GM12878 (cell line): ENCODE results near the gene HSPA4. TPM values are rescaled to one million over a fixed set of nuclear protein-coding genes. Genes with fewer than 3 reads are reported as not detected.

Source experiments
- ATAC-seq: fragments of 200-7000 bp; cut with Tn5 transposase; 3 replicates; pipeline ENCODE4 v1.9.1; 2020; ENCODE audit warnings: mild to moderate bottlenecking, moderate library complexity
- BruUV-seq: library from RNA; stranded (reverse); fragments of 400-500 nt; replicated peaks from 2 replicates; lab custom pipeline; 2021; lab: Mats Ljungman, UMichigan
- CTCF ChIA-PET: fragments of 300-600 bp; sonication (Branson Sonifier 250); formaldehyde crosslinking; extraction: SDS; loops from one replicate; lab custom pipeline; 2021; ENCODE audit warnings: inconsistent platforms; lab: Yijun Ruan, JAX
- POLR2A ChIA-PET: fragments of 350-600 bp; formaldehyde crosslinking; extraction: SDS; loops from one replicate; lab custom pipeline; 2021; ENCODE audit warnings: inconsistent platforms; lab: Charles Lee
- RAD21 ChIA-PET: fragments of 300-600 bp; sonication (Branson Sonifier 250); formaldehyde crosslinking; loops from one replicate; lab custom pipeline; 2023; ENCODE audit warnings: antibody characterized with exemption; ENCODE audit not compliant: unreplicated experiment; lab: Charles Lee
- SMC1A ChIA-PET: fragments of 300-600 bp; sonication (Branson Sonifier 250); formaldehyde crosslinking; loops from one replicate; lab custom pipeline; 2023; ENCODE audit not compliant: unreplicated experiment, uncharacterized antibody; lab: Charles Lee
- DNase-seq: peaks from one replicate; pipeline ENCODE4 v3.0.0-alpha.2; 2011; ENCODE audit warnings: low read depth, low spot score
- FAIRE-seq: peaks from 3 replicates; lab custom pipeline; 2011; peaks lifted over from hg19 to GRCh38; lab: Jason Lieb, UNC
- H2AFZ ChIP-seq: 2 replicates; pipeline ENCODE4 v1.6.0; 2011; ENCODE audit warnings: low read depth, low read length, control low read depth; ENCODE audit not compliant: control insufficient read depth
- H3K27ac ChIP-seq: 2 replicates; pipeline ENCODE4 v1.5.1; 2011; ENCODE audit warnings: control low read depth; ENCODE audit not compliant: control insufficient read depth, insufficient read depth
- H3K27me3 ChIP-seq, 2 experiments: replicated peaks in 1 of 2; 2 replicates each; pipeline versions ENCODE4 v1.6.0 to v1.6.1; 2011; ENCODE audit warnings: low read length in 1 of 2; ENCODE audit not compliant: control insufficient read depth in 2 of 2, insufficient read depth in 2 of 2
- H3K36me3 ChIP-seq, 2 experiments: 2 replicates each; pipeline ENCODE4 v1.5.1; 2011; ENCODE audit warnings: low read length in 1 of 2; ENCODE audit not compliant: control insufficient read depth in 2 of 2, insufficient read depth in 2 of 2
- H3K4me1 ChIP-seq: 2 replicates; pipeline ENCODE4 v1.6.1; 2011; ENCODE audit warnings: mild to moderate bottlenecking, low read length, moderate library complexity, mixed read lengths; ENCODE audit not compliant: control insufficient read depth, insufficient read depth
- H3K4me2 ChIP-seq: 2 replicates; pipeline ENCODE4 v1.6.0; 2011; ENCODE audit warnings: control low read depth; ENCODE audit not compliant: control insufficient read depth, insufficient read depth
- H3K4me3 ChIP-seq: fragments of 200-600 bp; sonication (generic); 2 replicates; pipeline ENCODE4 v1.5.1; 2016
- H3K79me2 ChIP-seq: 2 replicates; pipeline ENCODE4 v1.6.0; 2011; ENCODE audit warnings: low read length; ENCODE audit not compliant: control insufficient read depth, insufficient read depth
- H3K9ac ChIP-seq: 2 replicates; pipeline ENCODE4 v1.8.0; 2011; ENCODE audit warnings: low read length, control low read depth, mixed read lengths; ENCODE audit not compliant: control insufficient read depth, insufficient read depth
- H3K9me3 ChIP-seq: replicated peaks from 3 replicates; pipeline ENCODE4 v1.5.1; 2011; ENCODE audit warnings: mild to moderate bottlenecking, low read length; ENCODE audit not compliant: control insufficient read depth, insufficient read depth
- H4K20me1 ChIP-seq: 2 replicates; pipeline ENCODE4 v1.6.0; 2011; ENCODE audit not compliant: control insufficient read depth, insufficient read depth
- BACH1 ChIP-seq: fragments of 450-650 bp; IDR thresholded peaks from 2 replicates; pipeline ENCODE4 v1.6.1; 2017; ENCODE audit warnings: mild to moderate bottlenecking, borderline replicate concordance
- CHD4 ChIP-seq: fragments of 200-600 bp; sonication (generic); IDR thresholded peaks from 2 replicates; pipeline ENCODE4 v1.6.1; 2016; ENCODE audit warnings: mild to moderate bottlenecking
- EED ChIP-seq: sonication (generic); IDR thresholded peaks from 2 replicates; pipeline ENCODE4 v1.6.1; 2016; ENCODE audit warnings: antibody characterized with exemption, low read depth
- NFIC ChIP-seq: IDR thresholded peaks from 2 replicates; pipeline ENCODE4 v1.6.1; 2012; ENCODE audit warnings: low read depth, mild to moderate bottlenecking, inconsistent platforms, low read length, moderate library complexity
- SIX5 ChIP-seq: IDR thresholded peaks from 2 replicates; pipeline ENCODE4 v1.6.1; 2011; ENCODE audit warnings: mild to moderate bottlenecking, low read depth, low read length, moderate library complexity; ENCODE audit not compliant: severe bottlenecking
- SMAD1 ChIP-seq: fragments of 450-650 bp; IDR thresholded peaks from 2 replicates; pipeline ENCODE4 v1.6.1; 2018; ENCODE audit warnings: mild to moderate bottlenecking, low read depth; ENCODE audit not compliant: partially characterized antibody
- SRF ChIP-seq, 2 experiments: IDR thresholded peaks; 2 replicates each; pipeline ENCODE4 v1.6.1; 2011; ENCODE audit warnings: low read depth in 2 of 2, low read length in 2 of 2, mild to moderate bottlenecking in 1 of 2, moderate library complexity in 1 of 2
- ZNF24 ChIP-seq: fragments of 450-650 bp; IDR thresholded peaks from 2 replicates; pipeline ENCODE4 v1.6.1; 2017; ENCODE audit warnings: antibody characterized with exemption, mild to moderate bottlenecking
- WGBS: methylation state at CpG from one replicate; pipeline ENCODE4 v1.1.6; 2016; ENCODE audit warnings: low lambda C conversion rate; ENCODE audit not compliant: insufficient replicate concordance, insufficient coverage; ENCODE audit errors: missing lambda C conversion rate; 5-methylcytosine and 5-hydroxymethylcytosine counted together
- in situ Hi-C: fragments of 300-500 bp; cut with MboI; formaldehyde crosslinking; loops from 9 replicates; pipeline ENCODE4 v1.14.3; 2018; ENCODE audit warnings: mixed read lengths
- intact Hi-C: fragments of 100-400 bp; cut with micrococcal nuclease; formaldehyde crosslinking; loops from one replicate; pipeline ENCODE4 v1.14.2; 2022; ENCODE audit not compliant: unreplicated experiment
- polyA plus RNA-seq, 11 experiments: library from polyadenylated mRNA; depleted of rRNA in 4 of 11; unstranded in 6 of 11; stranded (reverse) in 5 of 11; fragments of >200 nt; fragmentation: Nextera tagmentation in 4 of 11; fragmentation: Illumina TruSeq in 1 of 11; extraction: Ambion mirVana in 4 of 11; extraction: Trizol in 1 of 11; gene quantifications; 1 replicate in 1 of 11; 2 replicates in 10 of 11; pipeline versions ENCODE4 v1.2.1 to v1.2.3, GENCODE V29; 2011 to 2016; ENCODE audit warnings: inconsistent platforms in 2 of 11, missing spikeins in 2 of 11, low read depth in 1 of 11
- total RNA-seq, 4 experiments: library from RNA; depleted of rRNA in 3 of 4; stranded (reverse); fragments of >200 nt in 3 of 4; fragmentation: Illumina TruSeq in 1 of 4; extraction: Trizol in 1 of 4; gene quantifications; 2 replicates each; pipeline versions ENCODE4 v1.2.1 to v1.2.3, GENCODE V29; 2013 to 2021
- TF ChIP-seq, protein P1 (sequence below): IDR thresholded peaks from 2 replicates; pipeline ENCODE4 v1.6.1; 2012; ENCODE audit warnings: improper control_type of control experiment, low read depth, low read length; ENCODE audit not compliant: insufficient replicate concordance
- TF ChIP-seq, protein P2 (sequence below): IDR thresholded peaks from 2 replicates; pipeline ENCODE4 v1.6.1; 2012; ENCODE audit warnings: low read depth, low read length, improper control_type of control experiment
- TF ChIP-seq, protein P3 (sequence below): IDR thresholded peaks from 2 replicates; pipeline ENCODE4 v1.6.1; 2011; ENCODE audit warnings: borderline replicate concordance, low read depth, mild to moderate bottlenecking, moderate library complexity, mixed read lengths, low read length; ENCODE audit not compliant: insufficient read depth; ENCODE audit errors: extremely low read length
- TF ChIP-seq, protein P4 (sequence below): fragments of 450-650 bp; IDR thresholded peaks from 2 replicates; pipeline ENCODE4 v1.6.1; 2017; ENCODE audit warnings: borderline replicate concordance

Gene HSPA4
- total and polyA plus RNA-seq, 10 of the 15 experiments (the other 5 are each of a cell fraction or from before 2014, with no cell fraction given), result 61.6 to 234 (median 116) TPM

DNA sequence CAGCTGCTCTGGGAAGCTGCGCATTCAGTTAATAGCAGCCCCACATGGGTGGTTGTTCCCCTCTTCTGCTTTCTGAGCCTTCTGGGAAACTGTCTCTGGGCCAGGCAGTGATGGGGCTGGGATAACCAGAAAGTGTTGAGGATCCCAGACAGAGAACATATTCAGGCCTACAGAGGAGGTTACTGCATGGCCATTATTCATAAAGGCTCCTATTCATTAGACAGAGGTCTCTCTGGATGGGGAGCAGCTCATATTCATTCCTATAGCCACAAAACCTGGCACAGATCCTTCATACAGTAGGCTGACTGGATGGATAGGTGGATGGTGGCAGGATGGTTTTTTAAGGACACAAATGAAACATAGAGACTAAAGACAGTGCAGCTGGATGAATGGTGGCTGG lies 76.3 kb downstream of the HSPA4 start (continued):
- TF ChIP-seq, protein P1, sequence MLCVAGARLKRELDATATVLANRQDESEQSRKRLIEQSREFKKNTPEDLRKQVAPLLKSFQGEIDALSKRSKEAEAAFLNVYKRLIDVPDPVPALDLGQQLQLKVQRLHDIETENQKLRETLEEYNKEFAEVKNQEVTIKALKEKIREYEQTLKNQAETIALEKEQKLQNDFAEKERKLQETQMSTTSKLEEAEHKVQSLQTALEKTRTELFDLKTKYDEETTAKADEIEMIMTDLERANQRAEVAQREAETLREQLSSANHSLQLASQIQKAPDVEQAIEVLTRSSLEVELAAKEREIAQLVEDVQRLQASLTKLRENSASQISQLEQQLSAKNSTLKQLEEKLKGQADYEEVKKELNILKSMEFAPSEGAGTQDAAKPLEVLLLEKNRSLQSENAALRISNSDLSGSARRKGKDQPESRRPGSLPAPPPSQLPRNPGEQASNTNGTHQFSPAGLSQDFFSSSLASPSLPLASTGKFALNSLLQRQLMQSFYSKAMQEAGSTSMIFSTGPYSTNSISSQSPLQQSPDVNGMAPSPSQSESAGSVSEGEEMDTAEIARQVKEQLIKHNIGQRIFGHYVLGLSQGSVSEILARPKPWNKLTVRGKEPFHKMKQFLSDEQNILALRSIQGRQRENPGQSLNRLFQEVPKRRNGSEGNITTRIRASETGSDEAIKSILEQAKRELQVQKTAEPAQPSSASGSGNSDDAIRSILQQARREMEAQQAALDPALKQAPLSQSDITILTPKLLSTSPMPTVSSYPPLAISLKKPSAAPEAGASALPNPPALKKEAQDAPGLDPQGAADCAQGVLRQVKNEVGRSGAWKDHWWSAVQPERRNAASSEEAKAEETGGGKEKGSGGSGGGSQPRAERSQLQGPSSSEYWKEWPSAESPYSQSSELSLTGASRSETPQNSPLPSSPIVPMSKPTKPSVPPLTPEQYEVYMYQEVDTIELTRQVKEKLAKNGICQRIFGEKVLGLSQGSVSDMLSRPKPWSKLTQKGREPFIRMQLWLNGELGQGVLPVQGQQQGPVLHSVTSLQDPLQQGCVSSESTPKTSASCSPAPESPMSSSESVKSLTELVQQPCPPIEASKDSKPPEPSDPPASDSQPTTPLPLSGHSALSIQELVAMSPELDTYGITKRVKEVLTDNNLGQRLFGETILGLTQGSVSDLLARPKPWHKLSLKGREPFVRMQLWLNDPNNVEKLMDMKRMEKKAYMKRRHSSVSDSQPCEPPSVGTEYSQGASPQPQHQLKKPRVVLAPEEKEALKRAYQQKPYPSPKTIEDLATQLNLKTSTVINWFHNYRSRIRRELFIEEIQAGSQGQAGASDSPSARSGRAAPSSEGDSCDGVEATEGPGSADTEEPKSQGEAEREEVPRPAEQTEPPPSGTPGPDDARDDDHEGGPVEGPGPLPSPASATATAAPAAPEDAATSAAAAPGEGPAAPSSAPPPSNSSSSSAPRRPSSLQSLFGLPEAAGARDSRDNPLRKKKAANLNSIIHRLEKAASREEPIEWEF, result no peak
- TF ChIP-seq BACH1 (no peak), SIX5 (no peak), SRF (IDR thresholded peaks at IDR 0.05; ENCODE audit: low read depth in 2 of 2, low read length in 2 of 2) (no peak), SMAD1 (no peak)

DNA sequence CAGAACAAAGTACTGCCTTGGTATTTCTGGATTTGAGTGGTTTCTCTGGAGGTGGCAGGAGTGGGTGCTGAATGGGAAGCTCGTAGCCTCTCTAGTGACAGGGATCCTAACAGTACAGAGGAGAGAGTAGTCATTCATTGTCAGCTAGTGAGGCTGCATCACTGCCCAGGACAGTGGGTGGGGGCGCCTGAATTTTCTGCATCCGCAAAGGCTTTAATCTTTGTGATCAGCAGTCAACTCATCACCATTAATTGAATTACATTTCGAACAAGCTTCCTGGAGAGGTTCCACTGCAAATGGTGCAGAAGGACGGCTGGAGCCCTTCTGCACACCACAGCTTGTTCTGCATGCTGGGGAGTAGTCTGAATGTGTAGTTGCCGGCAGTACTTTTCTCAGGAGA lies 77.5 kb downstream of the HSPA4 start:
- no peak for FAIRE-seq
- CTCF ChIA-PET, result interaction anchor here (1.6 kb wide), 1 partner anchor 15 kb away, joined by 3 read pairs; no protein-coding TSS in a partner anchor
- Histone ChIP-seq H3K27ac (no peak overlapping the region), H3K4me3 (no peak overlapping the region), H2AFZ (no peak overlapping the region), H4K20me1 (no peaks in the 10 kb centered on the region)
- RAD21 ChIA-PET, result interaction anchor here (0.6 to 1.2 kb wide), 2 partner anchors 106 to 1290 kb away, joined by 3 to 4 read pairs; no protein-coding TSS in a partner anchor
- no peak for ATAC-seq
- TF ChIP-seq, protein P2, sequence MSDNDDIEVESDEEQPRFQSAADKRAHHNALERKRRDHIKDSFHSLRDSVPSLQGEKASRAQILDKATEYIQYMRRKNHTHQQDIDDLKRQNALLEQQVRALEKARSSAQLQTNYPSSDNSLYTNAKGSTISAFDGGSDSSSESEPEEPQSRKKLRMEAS, result no peak
- TF ChIP-seq, protein P3, sequence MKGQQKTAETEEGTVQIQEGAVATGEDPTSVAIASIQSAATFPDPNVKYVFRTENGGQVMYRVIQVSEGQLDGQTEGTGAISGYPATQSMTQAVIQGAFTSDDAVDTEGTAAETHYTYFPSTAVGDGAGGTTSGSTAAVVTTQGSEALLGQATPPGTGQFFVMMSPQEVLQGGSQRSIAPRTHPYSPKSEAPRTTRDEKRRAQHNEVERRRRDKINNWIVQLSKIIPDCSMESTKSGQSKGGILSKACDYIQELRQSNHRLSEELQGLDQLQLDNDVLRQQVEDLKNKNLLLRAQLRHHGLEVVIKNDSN, result no peak
- TF ChIP-seq, protein P4, sequence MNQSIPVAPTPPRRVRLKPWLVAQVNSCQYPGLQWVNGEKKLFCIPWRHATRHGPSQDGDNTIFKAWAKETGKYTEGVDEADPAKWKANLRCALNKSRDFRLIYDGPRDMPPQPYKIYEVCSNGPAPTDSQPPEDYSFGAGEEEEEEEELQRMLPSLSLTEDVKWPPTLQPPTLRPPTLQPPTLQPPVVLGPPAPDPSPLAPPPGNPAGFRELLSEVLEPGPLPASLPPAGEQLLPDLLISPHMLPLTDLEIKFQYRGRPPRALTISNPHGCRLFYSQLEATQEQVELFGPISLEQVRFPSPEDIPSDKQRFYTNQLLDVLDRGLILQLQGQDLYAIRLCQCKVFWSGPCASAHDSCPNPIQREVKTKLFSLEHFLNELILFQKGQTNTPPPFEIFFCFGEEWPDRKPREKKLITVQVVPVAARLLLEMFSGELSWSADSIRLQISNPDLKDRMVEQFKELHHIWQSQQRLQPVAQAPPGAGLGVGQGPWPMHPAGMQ, result no peak
- TF ChIP-seq EED (no peak), CHD4 (no peak), NFIC (no peak), ZNF24 (no peak)
- TF ChIP-seq, all 136 proteins: peak for 0
- no peak for DNase-seq
- H3K27me3 ChIP-seq, result no peaks in the 10 kb centered on the region; a peak in 1 of 4 replicates
- H3K9me3 ChIP-seq, result no peaks in the 10 kb centered on the region; the same call in 2 of the 3 replicates
- H3K36me3 ChIP-seq, result no peaks in the 10 kb centered on the region
- no TSS peak for BruUV-seq
- intact Hi-C loops, result no loop called here
- WGBS, result 32% methylated on average over 6 of the region's 6 CpGs
- no peak overlapping the region for H3K9ac ChIP-seq
- in situ Hi-C loops, result no loop called here
- SMC1A ChIA-PET, result interaction anchor here (0.7 to 1.3 kb wide), 2 partner anchors 11 kb away, joined by 3 read pairs; no protein-coding TSS in a partner anchor
- H3K79me2 ChIP-seq, result no peaks in the 10 kb centered on the region
- no peaks in the 10 kb centered on the region for H3K4me1 ChIP-seq
- POLR2A ChIA-PET, result no interaction called here
- no peak overlapping the region for H3K4me2 ChIP-seq
